ENCODE measurements around the gene RARS2. TPM values are rescaled to one million over a fixed set of nuclear protein-coding genes. Genes with fewer than 3 reads are reported as not detected.

RARS2 gene
- total and polyA plus RNA-seq, 2 of the 8 experiments (the other 6 are each of a cell fraction or from before 2014, with no cell fraction given), result 10.2 to 40.5 TPM

DNA sequence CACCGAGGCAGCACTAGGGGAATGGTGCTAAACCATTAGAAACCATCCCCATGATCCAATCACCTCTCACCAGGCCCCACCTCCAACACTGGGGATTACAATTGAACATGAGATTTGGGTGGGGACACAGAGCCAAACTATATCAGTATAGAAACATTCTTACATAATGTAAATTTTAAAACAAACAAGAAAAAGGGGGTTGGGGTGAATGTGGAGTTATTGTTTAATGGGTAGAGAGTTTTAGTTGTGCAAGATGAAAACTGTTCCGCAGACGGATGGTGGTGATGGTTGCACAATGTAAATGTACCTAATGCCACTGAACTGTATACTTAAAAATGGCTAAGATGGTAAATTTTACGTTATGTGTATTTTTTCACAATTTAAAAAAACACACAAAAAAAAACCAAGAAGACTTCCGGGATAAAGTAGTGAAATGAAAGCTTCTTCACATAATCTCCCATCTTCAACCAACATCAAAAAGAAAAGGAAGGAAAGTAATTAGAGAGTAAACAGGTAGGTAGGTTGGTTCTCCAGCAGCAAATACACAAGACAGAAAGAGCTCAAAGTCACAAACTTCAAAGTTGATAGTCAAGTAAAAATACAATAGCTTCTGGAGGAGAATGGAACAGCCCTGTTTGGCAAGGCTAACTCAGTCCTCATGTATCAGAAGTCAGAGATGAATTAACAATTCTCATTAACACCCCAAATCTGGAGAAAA lies 16.3 kb downstream of the RARS2 start:
- 88 to 100% methylated on average over 1 to 5 of the region's 5 CpGs for WGBS, 2 experiments (ENCODE audit: extremely low coverage in 1 of 2, insufficient coverage in 1 of 2, insufficient read length in 1 of 2, insufficient replicate concordance in 2 of 2, low coverage in 1 of 2, low lambda C conversion rate in 2 of 2, missing lambda C conversion rate in 1 of 2)
- CTCF ChIA-PET (ENCODE audit: partially characterized antibody), result interaction anchor here (0.6 kb wide), 2 partner anchors 18 to 55 kb away, joined by 3 to 4 read pairs; no protein-coding TSS in a partner anchor

More for the DNA sequence above, 16.3 kb downstream of the RARS2 start:
- H2BK120ac ChIP-seq (replicated peaks; ENCODE audit: low read depth, low read length), result no peak overlapping the region
- TF ChIP-seq, protein P1, sequence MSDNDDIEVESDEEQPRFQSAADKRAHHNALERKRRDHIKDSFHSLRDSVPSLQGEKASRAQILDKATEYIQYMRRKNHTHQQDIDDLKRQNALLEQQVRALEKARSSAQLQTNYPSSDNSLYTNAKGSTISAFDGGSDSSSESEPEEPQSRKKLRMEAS (IDR thresholded peaks at IDR 0.05), result no peak
- TF ChIP-seq SIN3A (conservative IDR thresholded peaks at IDR 0.05 in 1 of 2, IDR thresholded peaks at IDR 0.05 in 1 of 2; ENCODE audit: low read depth in 1 of 2, low read length in 2 of 2) (no peak), SRF (IDR thresholded peaks at IDR 0.05; ENCODE audit: low read depth, low read length) (no peak), POLR2AphosphoS5 (IDR thresholded peaks at IDR 0.05; ENCODE audit: low read depth, low read length) (no peak), TAF1 (IDR thresholded peaks at IDR 0.05; ENCODE audit: low read depth, low read length) (no peak), RXRA (IDR thresholded peaks at IDR 0.05; ENCODE audit: insufficient read depth, low read depth, low read length) (no peak), CEBPB (IDR thresholded peaks at IDR 0.05; ENCODE audit: low read depth, low read length) (no peak), SP4 (IDR thresholded peaks at IDR 0.05; ENCODE audit: low read length) (no peak), POLR2A (IDR thresholded peaks at IDR 0.05; ENCODE audit: control extremely low read depth in 1 of 2, low read depth in 2 of 2, low read length in 2 of 2) (no peak), YY1 (IDR thresholded peaks at IDR 0.05; ENCODE audit: low read depth, low read length) (no peak), GTF2F1 (IDR thresholded peaks at IDR 0.05; ENCODE audit: borderline replicate concordance, low read depth, low read length) (no peak), CREB1 (IDR thresholded peaks at IDR 0.05) (no peak)
- TF ChIP-seq, protein P2, sequence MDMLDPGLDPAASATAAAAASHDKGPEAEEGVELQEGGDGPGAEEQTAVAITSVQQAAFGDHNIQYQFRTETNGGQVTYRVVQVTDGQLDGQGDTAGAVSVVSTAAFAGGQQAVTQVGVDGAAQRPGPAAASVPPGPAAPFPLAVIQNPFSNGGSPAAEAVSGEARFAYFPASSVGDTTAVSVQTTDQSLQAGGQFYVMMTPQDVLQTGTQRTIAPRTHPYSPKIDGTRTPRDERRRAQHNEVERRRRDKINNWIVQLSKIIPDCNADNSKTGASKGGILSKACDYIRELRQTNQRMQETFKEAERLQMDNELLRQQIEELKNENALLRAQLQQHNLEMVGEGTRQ (IDR thresholded peaks at IDR 0.05; ENCODE audit: low read length), result no peak
- no peak overlapping the region for H3K18ac ChIP-seq (ENCODE audit: extremely low read depth, low read length)
- no peaks in the 10 kb centered on the region for H3K27me3 ChIP-seq (replicated peaks in 1 of 4; ENCODE audit: control insufficient read depth in 3 of 4, extremely low read depth in 1 of 4, insufficient read depth in 3 of 4, low read length in 3 of 4)
- FAIRE-seq, result no peak
- no peak for DNase-seq (ENCODE audit: low read depth in 1 of 2, low spot score in 2 of 2)
- no peak overlapping the region for H3K27ac ChIP-seq (ENCODE audit: low read depth, low read length)
- H2AFZ ChIP-seq (ENCODE audit: low read length), result no peak overlapping the region
- no peak overlapping the region for H2BK12ac ChIP-seq (ENCODE audit: low read depth, low read length)
- peaks cover 3% of the 10 kb centered on the region for H3K79me1 ChIP-seq (ENCODE audit: low read depth, low read length)
- peaks cover 0 to 20% (median 0%) of the 10 kb centered on the region in 4 experiments; a peak in 1 of 8 replicates for H3K36me3 ChIP-seq (ENCODE audit: control insufficient read depth in 2 of 4, insufficient read depth in 4 of 4, low read length in 3 of 4)
- H2BK15ac ChIP-seq (ENCODE audit: low read length), result no peak overlapping the region
- no peak overlapping the region for H3K4me2 ChIP-seq (ENCODE audit: insufficient read depth in 1 of 2, low read depth in 2 of 2, low read length in 2 of 2)
- no peak overlapping the region for H3K14ac ChIP-seq (ENCODE audit: insufficient read length)
- no peak overlapping the region for H3K4me3 ChIP-seq (ENCODE audit: extremely low read depth in 1 of 4, insufficient read depth in 2 of 4, low read depth in 3 of 4, low read length in 4 of 4)
- H4K8ac ChIP-seq (ENCODE audit: extremely low read depth, insufficient read depth, low read length), result no peak overlapping the region
- POLR2A ChIA-PET (ENCODE audit: partially characterized antibody), result interaction anchor here (0.6 to 1.5 kb wide), 3 partner anchors 17 to 183 kb away, joined by 3 to 5 read pairs (median 4); no protein-coding TSS in a partner anchor
- no peak overlapping the region for H4K5ac ChIP-seq (ENCODE audit: insufficient read length, low read depth, low read length)
- peaks cover 3 to 86% of the 10 kb centered on the region in 2 experiments; a peak in 3 of 4 replicates for H3K79me2 ChIP-seq (ENCODE audit: control insufficient read depth in 1 of 2, insufficient read depth in 2 of 2, low read length in 2 of 2)
- no peak overlapping the region for H4K91ac ChIP-seq (replicated peaks; ENCODE audit: insufficient read length, low read length)
- H3K23me2 ChIP-seq (ENCODE audit: low read depth, low read length), result no peaks in the 10 kb centered on the region
- no peak overlapping the region for H2BK20ac ChIP-seq (ENCODE audit: low read length)
- H2AK5ac ChIP-seq (ENCODE audit: low read depth, low read length), result no peak overlapping the region
- H4K20me1 ChIP-seq (replicated peaks in 1 of 2; ENCODE audit: control insufficient read depth in 1 of 2, insufficient read depth in 2 of 2, low read length in 2 of 2), result peaks cover 0 to 6% of the 10 kb centered on the region in 2 experiments
- H3K56ac ChIP-seq (replicated peaks; ENCODE audit: insufficient read length, low read depth, low read length), result no peak overlapping the region
- no peak overlapping the region for H3K9ac ChIP-seq (replicated peaks in 1 of 4; ENCODE audit: extremely low read depth in 1 of 4, low read depth in 3 of 4, low read length in 3 of 4)
- no peak overlapping the region for H3K4ac ChIP-seq (replicated peaks; ENCODE audit: insufficient read length, low read depth, low read length)
- H3K4me1 ChIP-seq (replicated peaks in 1 of 4; ENCODE audit: control insufficient read depth in 3 of 4, insufficient read depth in 4 of 4, low read length in 3 of 4), result peaks cover 0 to 2% (median under 1%) of the 10 kb centered on the region in 4 experiments; a peak in 2 of 7 replicates
- H2BK5ac ChIP-seq (ENCODE audit: low read depth, low read length), result no peak overlapping the region
- H3K23ac ChIP-seq (ENCODE audit: insufficient read length), result no peak overlapping the region
- H3K9me3 ChIP-seq (ENCODE audit: insufficient read depth in 2 of 2, low read depth in 1 of 2, low read length in 1 of 2), result no peaks in the 10 kb centered on the region

All from H1 (cell line).